ENCODE measurements around the gene KIRREL3.

Gene KIRREL3

GRCh38 chr11:126821827-126822226 is 178.7 kb downstream of the KIRREL3 start:
- DNase-seq: no peak

DNA sequence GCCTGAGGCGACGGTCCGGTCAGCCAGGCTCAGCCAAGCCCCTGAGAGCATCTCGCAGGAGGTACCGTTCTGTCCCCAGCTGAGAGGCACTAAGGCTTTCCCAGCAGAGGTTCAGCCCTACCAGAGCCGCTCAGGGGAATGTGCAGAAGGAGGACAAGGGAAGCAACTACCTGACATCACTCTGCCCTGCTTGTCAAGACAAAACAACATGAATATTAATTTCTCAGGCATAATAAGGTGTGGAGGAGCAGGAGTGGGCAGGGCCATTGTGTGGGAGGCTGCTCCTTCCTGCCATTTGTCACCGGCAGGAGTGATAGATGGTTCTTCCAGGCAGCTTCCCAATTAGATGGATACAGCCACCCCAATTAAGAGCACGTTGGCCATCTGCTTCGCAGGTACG is 181.4 kb downstream of the KIRREL3 start:
- no peak for DNase-seq

GRCh38 chr11:126817523-126818450 is 182.8 kb downstream of the KIRREL3 start:
- DNase-seq: no peak

GRCh38 chr11:126817096-126817495 is 183.5 kb downstream of the KIRREL3 start:
- DNase-seq: no peak

DNA sequence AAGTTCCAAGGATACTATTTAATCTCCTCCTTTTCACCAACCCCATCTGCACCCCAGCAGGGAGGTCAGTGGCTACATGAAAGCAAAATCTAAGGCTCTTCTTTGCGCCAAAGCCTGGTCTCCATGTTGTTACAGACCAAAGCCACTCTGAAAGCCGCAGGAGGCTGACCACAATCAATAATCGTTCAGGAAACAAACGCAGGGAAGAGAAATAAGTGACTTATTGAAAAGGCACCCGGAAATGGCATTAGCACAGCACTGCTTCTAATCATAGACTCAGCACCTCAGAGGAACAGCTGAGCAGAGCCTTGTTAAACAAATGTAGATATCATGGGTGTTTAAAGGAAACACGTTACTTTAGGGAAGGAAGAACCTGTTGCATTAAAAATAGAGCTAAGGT is 183.9 kb downstream of the KIRREL3 start:
- no peak for DNase-seq

DNA sequence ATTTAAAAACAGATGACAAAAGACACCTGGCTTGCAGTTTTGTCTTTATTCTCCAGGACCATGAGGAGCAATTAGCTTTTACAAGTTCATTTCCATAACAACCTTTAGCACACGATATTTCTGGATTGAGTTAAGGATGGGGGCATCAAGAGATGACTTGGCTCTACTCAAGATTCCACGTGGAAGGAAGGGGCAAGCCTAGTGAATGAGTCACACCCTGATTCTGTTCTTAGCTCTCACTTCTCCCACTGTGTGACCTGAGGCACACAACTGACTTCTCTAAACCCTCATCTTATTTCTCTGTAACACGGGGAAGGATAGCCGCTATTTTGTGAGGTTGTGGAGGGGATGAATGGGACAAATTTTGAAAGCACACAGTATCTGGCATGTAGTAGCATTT is 185.5 kb downstream of the KIRREL3 start:
- no peak for DNase-seq

- no peak for DNase-seq
These were observed 189.8 kb downstream of the KIRREL3 start for GRCh38 chr11:126810776-126811175.

GRCh38 chr11:126809514-126810289 is 190.9 kb downstream of the KIRREL3 start:
- no peak for DNase-seq

DNA sequence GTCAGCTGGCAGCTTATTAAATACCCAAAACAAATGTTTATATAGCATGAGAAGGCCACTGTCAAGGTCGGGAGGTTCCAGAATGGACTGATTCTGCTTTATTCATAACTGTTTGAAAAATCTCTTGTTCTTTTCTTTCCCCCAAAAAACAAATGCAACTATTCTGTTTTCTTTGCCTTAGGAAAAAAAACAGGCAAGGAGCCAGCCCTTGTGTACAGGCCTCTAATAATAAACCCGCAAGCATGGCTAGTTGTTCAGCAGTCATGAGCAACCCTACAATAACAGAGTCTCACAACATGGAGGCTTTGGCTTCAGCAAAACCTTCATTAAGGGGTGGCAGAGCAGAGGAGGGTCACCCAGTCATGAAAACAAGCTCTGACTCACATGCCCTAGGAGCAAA is 191.7 kb downstream of the KIRREL3 start:
- DNase-seq: no peak

DNA sequence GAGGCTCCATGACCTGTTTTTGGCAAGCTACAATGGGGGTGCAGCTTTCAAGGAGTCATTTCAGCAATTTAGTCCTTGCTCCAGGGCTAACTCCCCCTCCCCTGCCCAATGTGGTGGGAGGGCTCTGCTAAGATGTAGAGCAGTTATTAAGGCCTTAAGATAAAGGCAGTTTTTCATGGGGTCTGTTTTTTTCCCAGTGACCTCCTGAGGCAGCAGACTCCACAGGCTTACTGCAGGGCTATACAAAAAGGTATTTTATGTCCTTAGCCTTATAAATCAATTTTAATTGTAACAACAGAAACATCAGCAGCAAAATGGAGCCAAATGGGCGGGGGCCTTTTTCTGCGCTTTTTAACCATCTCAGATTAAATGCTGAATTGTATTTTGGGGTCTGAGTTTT is 192.3 kb downstream of the KIRREL3 start:
- DNase-seq: no peak

- no peak for DNase-seq
These were observed 194.7 kb downstream of the KIRREL3 start for GRCh38 chr11:126805870-126806269.

- no peak for DNase-seq
These were observed 196.2 kb downstream of the KIRREL3 start for GRCh38 chr11:126804363-126804762.

- DNase-seq: no peak
These were observed 200.6 kb downstream of the KIRREL3 start for GRCh38 chr11:126800009-126800408.

DNA sequence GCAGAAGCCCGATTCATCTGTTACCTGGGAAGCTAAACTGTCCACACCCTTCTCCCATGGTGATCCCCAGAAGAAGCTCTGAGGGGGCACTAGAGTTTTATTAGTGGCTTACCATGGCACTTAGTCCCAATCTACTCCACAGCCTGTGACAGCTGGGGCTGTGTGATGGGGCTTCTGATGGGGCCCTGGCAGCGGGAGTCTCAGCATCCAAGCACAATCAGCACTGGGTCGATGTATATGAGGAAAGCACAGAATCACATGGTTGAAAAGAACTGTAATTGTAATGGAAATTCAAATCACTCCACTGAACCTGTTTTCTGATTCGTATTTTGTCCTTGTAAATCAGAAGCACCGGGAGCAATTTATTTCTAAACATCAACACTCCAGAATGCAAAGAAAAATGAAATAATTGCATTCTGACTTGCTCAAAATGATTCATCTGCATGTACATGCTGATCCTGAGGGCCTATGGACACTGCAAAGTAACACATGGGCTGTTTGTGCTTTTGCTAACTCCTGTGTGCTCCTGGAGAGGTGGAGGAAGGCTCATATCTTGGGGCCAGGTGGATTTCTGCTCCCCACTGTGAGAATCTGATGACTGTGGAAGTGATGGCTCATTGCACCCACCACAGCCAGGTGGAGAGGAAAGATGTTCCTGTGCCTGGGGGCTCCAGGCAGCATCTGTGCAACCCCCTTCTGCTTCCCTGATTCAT is 203.0 kb downstream of the KIRREL3 start:
- DNase-seq: no peak

DNA sequence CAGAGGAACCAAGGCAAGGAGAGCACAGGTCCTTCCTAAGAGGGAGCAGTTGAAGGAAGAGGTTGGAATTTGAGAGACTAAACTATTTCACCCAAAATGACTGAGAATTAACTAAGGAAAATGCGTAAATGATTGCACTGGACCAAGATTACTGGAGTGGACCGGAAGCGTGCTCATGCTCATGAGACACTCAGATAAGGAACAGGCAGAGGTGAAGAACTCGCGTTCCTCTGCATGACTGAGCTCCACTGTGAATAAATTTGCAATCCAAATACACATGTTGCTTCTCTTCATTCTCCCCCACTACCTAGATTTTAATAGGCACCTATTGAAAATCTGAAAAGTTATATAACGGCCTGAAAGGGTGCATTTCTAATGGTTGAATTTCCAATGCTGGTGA is 207.0 kb downstream of the KIRREL3 start:
- DNase-seq: no peak

GRCh38 chr11:126791991-126792390 is 208.6 kb downstream of the KIRREL3 start:
- DNase-seq: no peak

DNA sequence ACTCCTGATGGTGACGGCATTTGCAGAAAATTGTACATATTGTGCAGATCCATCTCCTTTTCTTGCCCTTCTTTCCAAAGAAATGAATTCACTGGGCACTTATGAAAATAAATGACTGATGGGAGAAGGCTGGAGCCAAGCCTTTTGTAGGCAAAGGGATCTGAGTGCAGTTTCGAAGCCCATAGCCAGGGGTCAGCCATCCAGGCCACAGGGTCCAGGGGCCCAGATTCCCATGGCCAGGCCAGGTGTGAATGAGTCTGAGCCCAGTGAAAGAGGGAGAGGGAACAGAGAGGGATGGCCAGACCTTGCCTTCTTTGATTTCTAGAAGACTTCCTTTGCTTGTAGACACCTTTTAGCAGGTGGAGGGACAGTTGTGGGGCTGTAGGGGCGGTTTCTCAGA is 209.1 kb downstream of the KIRREL3 start:
- DNase-seq: no peak

- no peak for DNase-seq
These were observed 210.0 kb downstream of the KIRREL3 start for GRCh38 chr11:126790550-126791081.

- DNase-seq: no peak
These were observed 217.8 kb downstream of the KIRREL3 start for GRCh38 chr11:126782810-126783209.

- no peak for DNase-seq
These were observed 218.6 kb downstream of the KIRREL3 start for GRCh38 chr11:126781942-126782341.

- DNase-seq: no peak
These were observed 224.5 kb downstream of the KIRREL3 start for GRCh38 chr11:126776119-126776518.

GRCh38 chr11:126772267-126772666 is 228.3 kb downstream of the KIRREL3 start:
- no peak for DNase-seq

- DNase-seq: no peak
These were observed 231.9 kb downstream of the KIRREL3 start for GRCh38 chr11:126768702-126769101.

Data from CD4-positive, alpha-beta T cell treated with Interferon gamma for 1 hour (primary cell).